ENCODE data around the gene SHQ1. TPM values are rescaled to one million over a fixed set of nuclear protein-coding genes. Genes with fewer than 3 reads are reported as not detected.
A peak's percentile ranks its signal among the peaks of the same experiment; 100 is the strongest.
"Not testable (repeated sequence)": the region's sequence is repeated elsewhere in the genome, so short reads cannot be mapped to it uniquely, and the experiment has no call there.

Gene SHQ1
- total and polyA plus RNA-seq, 11 donors, result 7.2 to 26.0 (median 19.9) TPM

GRCh38 chr3:72789786-72790185, 58.5 kb downstream of the SHQ1 start:
- no peak for TF ChIP-seq POLR2A (IDR thresholded peaks at IDR 0.05)
- Histone ChIP-seq H3K9me3 (no peaks in the 10 kb centered on the region), H3K4me1 (peaks cover 0 to 7% (median 0%) of the 10 kb centered on the region in 12 donors), H3K27ac (no peak overlapping the region), H3K36me3 (peaks cover 0 to 25% (median 14%) of the 10 kb centered on the region in 9 donors), H3K27me3 (no peaks in the 10 kb centered on the region), H3K4me3 (no peak overlapping the region)
- intact Hi-C loops (cut with DNase I), result no loop called here
- WGBS, 4 donors, result 97 to 100% (median 100%) methylated on average over 1 of the region's 1 CpG
- ATAC-seq (no peak), DNase-seq (no peak)

GRCh38 chr3:72788232-72788631, 60.0 kb downstream of the SHQ1 start:
- H3K9me3 ChIP-seq; H3K4me1 ChIP-seq; H3K27me3 ChIP-seq; ATAC-seq; H3K4me3 ChIP-seq; H3K27ac ChIP-seq; intact Hi-C loops (cut with DNase I): not testable (repeated sequence)
- WGBS, 4 donors, result 98 to 99% (median 98%) methylated on average over 9 to 27 of the region's 27 CpGs
- peak in 1 of 5 donors; percentile 57 for DNase-seq
- peaks cover 0 to 32% (median 17%) of the 10 kb centered on the region in 9 donors for H3K36me3 ChIP-seq

GRCh38 chr3:72786668-72787067, 61.6 kb downstream of the SHQ1 start:
- WGBS, 4 donors, result 96 to 99% (median 97%) methylated on average over 3 of the region's 3 CpGs
- ATAC-seq (no peak), DNase-seq (no peak)
- peaks cover 0 to 7% (median 0%) of the 10 kb centered on the region in 12 donors for H3K4me1 ChIP-seq
- no peaks in the 10 kb centered on the region for H3K9me3 ChIP-seq
- no peaks in the 10 kb centered on the region for H3K27me3 ChIP-seq
- TF ChIP-seq POLR2A (IDR thresholded peaks at IDR 0.05) (no peak), CTCF (IDR thresholded peaks at IDR 0.05) (no peak)
- no peak overlapping the region for H3K27ac ChIP-seq
- H3K36me3 ChIP-seq, result peaks cover 0 to 17% (median 8%) of the 10 kb centered on the region in 9 donors
- no peak overlapping the region for H3K4me3 ChIP-seq
- intact Hi-C loops (cut with DNase I), result no loop called here

GRCh38 chr3:72784226-72784625, 64.0 kb downstream of the SHQ1 start:
- no peak overlapping the region for H3K4me3 ChIP-seq
- ATAC-seq, result no peak
- 94 to 98% (median 96%) methylated on average over 1 of the region's 1 CpG for WGBS, 4 donors

GRCh38 chr3:72782521-72782920, 65.7 kb downstream of the SHQ1 start:
- TF ChIP-seq CTCF (IDR thresholded peaks at IDR 0.05) (no peak), POLR2A (IDR thresholded peaks at IDR 0.05) (no peak)
- H3K27ac ChIP-seq, result no peak overlapping the region
- H3K9me3 ChIP-seq, result no peaks in the 10 kb centered on the region
- intact Hi-C loops (cut with DNase I), result no loop called here
- H3K4me3 ChIP-seq, result no peak overlapping the region
- peaks cover 0 to 25% (median 8%) of the 10 kb centered on the region in 9 donors for H3K36me3 ChIP-seq
- no peak for ATAC-seq
- WGBS, 4 donors, result 87 to 95% (median 89%) methylated on average over 2 of the region's 2 CpGs
- H3K4me1 ChIP-seq, result no peaks in the 10 kb centered on the region
- no peaks in the 10 kb centered on the region for H3K27me3 ChIP-seq
- DNase-seq, result no peak

More at GRCh38 chr3:72784226-72784625, 64.0 kb downstream of the SHQ1 start:
- TF ChIP-seq POLR2A (IDR thresholded peaks at IDR 0.05), result no peak
- no peak for TF ChIP-seq CTCF (IDR thresholded peaks at IDR 0.05)
- Histone ChIP-seq H3K36me3 (peaks cover 0 to 28% (median 8%) of the 10 kb centered on the region in 9 donors), H3K9me3 (no peaks in the 10 kb centered on the region), H3K4me1 (no peaks in the 10 kb centered on the region), H3K27ac (no peak overlapping the region), H3K27me3 (no peaks in the 10 kb centered on the region)
- no peak for DNase-seq
- intact Hi-C loops (cut with DNase I), result no loop called here

Measured in heart left ventricle (tissue), 16 donors.